ENCODE data around the gene PACS1.

Gene PACS1

GRCh38 chr11:66178871-66179270 lies 108.8 kb downstream of the PACS1 start:
- DNase-seq, result no peak

GRCh38 chr11:66181632-66182315 lies 111.7 kb downstream of the PACS1 start:
- DNase-seq, result no peak

- DNase-seq, result peak in 19 of 58 donors; percentile 6 to 54 (median 19)
Measured at GRCh38 chr11:66183494-66184048, 113.5 kb downstream of the PACS1 start.

- no peak for DNase-seq
Measured at GRCh38 chr11:66184728-66185127, 114.7 kb downstream of the PACS1 start.

- no peak for DNase-seq
Measured at GRCh38 chr11:66186470-66186869, 116.4 kb downstream of the PACS1 start.

GRCh38 chr11:66187453-66187852 lies 117.4 kb downstream of the PACS1 start:
- DNase-seq, result no peak

- no peak for DNase-seq
Measured at GRCh38 chr11:66188580-66188979, 118.5 kb downstream of the PACS1 start.

GRCh38 chr11:66189031-66189745 lies 119.1 kb downstream of the PACS1 start:
- DNase-seq, result peak in 3 of 58 donors; percentile 4 to 37 (median 18)

- DNase-seq, result no peak
Measured at GRCh38 chr11:66190786-66191185, 120.7 kb downstream of the PACS1 start.

- no peak for DNase-seq
Measured at GRCh38 chr11:66192181-66192863, 122.2 kb downstream of the PACS1 start.

GRCh38 chr11:66194391-66194790 lies 124.3 kb downstream of the PACS1 start:
- DNase-seq, result no peak

- DNase-seq, result no peak
Measured at GRCh38 chr11:66195867-66196266, 125.8 kb downstream of the PACS1 start.

- no peak for DNase-seq
Measured at GRCh38 chr11:66203847-66204246, 133.8 kb downstream of the PACS1 start.

GRCh38 chr11:66204412-66204811 lies 134.3 kb downstream of the PACS1 start:
- no peak for DNase-seq

GRCh38 chr11:66207816-66208215 lies 137.7 kb downstream of the PACS1 start:
- no peak for DNase-seq

GRCh38 chr11:66211100-66211499 lies 141.0 kb downstream of the PACS1 start:
- DNase-seq, result no peak

- no peak for DNase-seq
Measured at GRCh38 chr11:66216911-66217310, 146.8 kb downstream of the PACS1 start.

GRCh38 chr11:66218036-66218435 lies 148.0 kb downstream of the PACS1 start:
- DNase-seq, result no peak

- DNase-seq, result no peak
Measured at GRCh38 chr11:66218846-66219620, 149.0 kb downstream of the PACS1 start.

GRCh38 chr11:66219846-66220565 lies 149.9 kb downstream of the PACS1 start:
- no peak for DNase-seq

- no peak for DNase-seq
Measured at GRCh38 chr11:66220566-66220935, 150.5 kb downstream of the PACS1 start.

All from anterior cingulate cortex (tissue), 58 donors.